H9 (cell line): Measurements from ENCODE around the gene CDYL2. TPM values are rescaled to one million over a fixed set of nuclear protein-coding genes. Genes with fewer than 3 reads are reported as not detected.

ENCODE experiments used
- DNase-seq: peaks from one replicate; pipeline ENCODE4 v3.0.0-alpha.2; 2017
- H2AFZ ChIP-seq: one replicate; pipeline ENCODE4 v1.6.1; 2013; ENCODE audit warnings: mild to moderate bottlenecking, low read length, control low read depth, moderate library complexity
- H2AK5ac ChIP-seq: 2 replicates; pipeline ENCODE4 v1.6.1; 2013; ENCODE audit warnings: low read length, control low read depth, mixed read lengths; ENCODE audit not compliant: insufficient read length
- H2BK120ac ChIP-seq: one replicate; pipeline ENCODE4 v1.6.1; 2013; ENCODE audit warnings: low read depth, mild to moderate bottlenecking, low read length, control low read depth, inconsistent platforms; ENCODE audit not compliant: poor library complexity, severe bottlenecking
- H2BK12ac ChIP-seq: 2 replicates; pipeline ENCODE4 v1.6.1; 2013; ENCODE audit warnings: low read length, control low read depth, mixed read lengths, low read depth; ENCODE audit not compliant: insufficient read length
- H2BK15ac ChIP-seq: 2 replicates; pipeline ENCODE4 v1.6.1; 2013; ENCODE audit warnings: low read depth, low read length, control low read depth
- H2BK20ac ChIP-seq: one replicate; pipeline ENCODE4 v1.6.1; 2013; ENCODE audit warnings: low read depth, mild to moderate bottlenecking, low read length, control low read depth, inconsistent platforms; ENCODE audit not compliant: poor library complexity, severe bottlenecking
- H2BK5ac ChIP-seq: 2 replicates; pipeline ENCODE4 v1.6.1; 2013; ENCODE audit warnings: low read length, control low read depth, mixed read lengths; ENCODE audit not compliant: insufficient read length
- H3K14ac ChIP-seq: 2 replicates; pipeline ENCODE4 v1.6.1; 2013; ENCODE audit warnings: low read length, control low read depth; ENCODE audit not compliant: insufficient read depth
- H3K18ac ChIP-seq: 2 replicates; pipeline ENCODE4 v1.6.1; 2013; ENCODE audit warnings: low read depth, mild to moderate bottlenecking, mixed read lengths, low read length, control low read depth; ENCODE audit not compliant: insufficient read length
- H3K23ac ChIP-seq: 2 replicates; pipeline ENCODE4 v1.6.1; 2013; ENCODE audit warnings: low read length, control low read depth, mixed read lengths, low read depth; ENCODE audit not compliant: insufficient read length
- H3K23me2 ChIP-seq: 2 replicates; pipeline ENCODE4 v1.6.1; 2013; ENCODE audit warnings: low read depth, mild to moderate bottlenecking, mixed read lengths, low read length, control low read depth; ENCODE audit not compliant: insufficient read length, poor library complexity, severe bottlenecking
- H3K27ac ChIP-seq: 2 replicates; pipeline ENCODE4 v1.5.1; 2013; ENCODE audit warnings: low read length, control low read depth, mixed read lengths, low read depth; ENCODE audit not compliant: insufficient read length
- H3K27me3 ChIP-seq: 2 replicates; pipeline ENCODE4 v1.6.1; 2013; ENCODE audit warnings: low read length, control low read depth, inconsistent platforms; ENCODE audit not compliant: insufficient read depth
- H3K4ac ChIP-seq: 2 replicates; pipeline ENCODE4 v1.6.1; 2013; ENCODE audit warnings: low read depth, mild to moderate bottlenecking, control low read depth, inconsistent platforms, low read length, moderate library complexity
- H3K4me1 ChIP-seq: 2 replicates; pipeline ENCODE4 v1.6.1; 2013; ENCODE audit warnings: low read length, control low read depth, inconsistent platforms; ENCODE audit not compliant: insufficient read depth
- H3K4me2 ChIP-seq: 2 replicates; pipeline ENCODE4 v1.6.1; 2013; ENCODE audit warnings: low read length, control low read depth, mixed read lengths; ENCODE audit not compliant: insufficient read length, insufficient read depth
- H3K56ac ChIP-seq: 2 replicates; pipeline ENCODE4 v1.6.1; 2013; ENCODE audit warnings: low read depth, mild to moderate bottlenecking, mixed read lengths, low read length, control low read depth; ENCODE audit not compliant: insufficient read length
- H3K79me1 ChIP-seq: 2 replicates; pipeline ENCODE4 v1.6.1; 2013; ENCODE audit warnings: low read depth, mild to moderate bottlenecking, moderate library complexity, low read length, control low read depth, inconsistent platforms; ENCODE audit not compliant: insufficient read depth, poor library complexity, severe bottlenecking
- H3K79me2 ChIP-seq: 2 replicates; pipeline ENCODE4 v1.6.1; 2013; ENCODE audit warnings: low read length, control low read depth, inconsistent platforms; ENCODE audit not compliant: insufficient read depth
- H3K9ac ChIP-seq: 2 replicates; pipeline ENCODE4 v1.6.1; 2013; ENCODE audit warnings: low read length, control low read depth, mixed read lengths; ENCODE audit not compliant: insufficient read length; ENCODE audit errors: extremely low read depth
- H3K9me3 ChIP-seq: one replicate; pipeline ENCODE4 v1.6.1; 2013; ENCODE audit warnings: low read depth, low read length, inconsistent platforms; ENCODE audit not compliant: control insufficient read depth
- H3T11ph ChIP-seq: one replicate; pipeline ENCODE4 v1.6.1; 2013; ENCODE audit warnings: mild to moderate bottlenecking, low read length, control low read depth, inconsistent platforms
- H4K20me1 ChIP-seq: one replicate; pipeline ENCODE4 v1.6.1; 2013; ENCODE audit not compliant: control insufficient read depth, insufficient read length, insufficient read depth
- H4K5ac ChIP-seq: 2 replicates; pipeline ENCODE4 v1.6.1; 2013; ENCODE audit warnings: low read depth, mild to moderate bottlenecking, mixed read lengths, low read length, control low read depth; ENCODE audit not compliant: insufficient read length
- H4K8ac ChIP-seq: replicated peaks from 2 replicates; pipeline ENCODE4 v1.6.1; 2013; ENCODE audit warnings: low read length, control low read depth, mixed read lengths, low read depth; ENCODE audit not compliant: insufficient read length
- H4K91ac ChIP-seq: 2 replicates; pipeline ENCODE4 v1.6.1; 2013; ENCODE audit warnings: low read depth, mild to moderate bottlenecking, moderate library complexity, mixed read lengths, low read length, control low read depth; ENCODE audit not compliant: insufficient read length
- H3K27ac Mint-ChIP-seq, 3 experiments: 2 replicates in 2 of 3; 3 replicates in 1 of 3; pipeline ENCODE4 v1.8.0; 2020 to 2021; ENCODE audit warnings: mixed read lengths in 3 of 3, mild to moderate bottlenecking in 1 of 3, moderate library complexity in 1 of 3
- H3K27me3 Mint-ChIP-seq: 2 replicates; pipeline ENCODE4 v1.8.0; 2021; ENCODE audit warnings: low read depth, mild to moderate bottlenecking, moderate library complexity, mixed read lengths
- H3K36me3 Mint-ChIP-seq, 3 experiments: 2 replicates in 2 of 3; 3 replicates in 1 of 3; pipeline ENCODE4 v1.8.0; 2020 to 2021; ENCODE audit warnings: low read depth in 3 of 3, mixed read lengths in 3 of 3; ENCODE audit not compliant: insufficient read depth in 1 of 3
- H3K4me1 Mint-ChIP-seq, 2 experiments: 2 replicates each; pipeline ENCODE4 v1.8.0; 2020; ENCODE audit warnings: mixed read lengths in 2 of 2
- H3K4me3 Mint-ChIP-seq, 2 experiments: 2 replicates in 1 of 2; 3 replicates in 1 of 2; pipeline ENCODE4 v1.8.0; 2020 to 2021; ENCODE audit warnings: mild to moderate bottlenecking in 2 of 2, mixed read lengths in 2 of 2, moderate library complexity in 1 of 2
- H3K9me3 Mint-ChIP-seq, 2 experiments: 2 replicates in 1 of 2; 3 replicates in 1 of 2; pipeline ENCODE4 v1.8.0; 2020; ENCODE audit warnings: mild to moderate bottlenecking in 2 of 2, mixed read lengths in 2 of 2, moderate library complexity in 1 of 2
- WGBS: extraction: QIAGEN DNeasy Blood & Tissue Kit; methylation state at CpG from one replicate; pipeline ENCODE4 v1.1.7; 2013; ENCODE audit warnings: missing lambda C conversion rate, low lambda C conversion rate, mixed read lengths; ENCODE audit not compliant: insufficient read length; ENCODE audit errors: extremely low coverage; 5-methylcytosine and 5-hydroxymethylcytosine counted together
- total RNA-seq: library from RNA; stranded (reverse); gene quantifications from 2 replicates; pipeline ENCODE4 v1.2.1, GENCODE V29; 2021
- TF ChIP-seq, protein P1 (sequence below): fragments of 200-600 bp; sonication (generic); conservative IDR thresholded peaks from 3 replicates; pipeline ENCODE4 v1.8.0; 2021; ENCODE audit warnings: antibody characterized with exemption, mild to moderate bottlenecking

CDYL2 gene
- total RNA-seq, 1 experiment from 2014 or later, result 4.2 TPM

DNA sequence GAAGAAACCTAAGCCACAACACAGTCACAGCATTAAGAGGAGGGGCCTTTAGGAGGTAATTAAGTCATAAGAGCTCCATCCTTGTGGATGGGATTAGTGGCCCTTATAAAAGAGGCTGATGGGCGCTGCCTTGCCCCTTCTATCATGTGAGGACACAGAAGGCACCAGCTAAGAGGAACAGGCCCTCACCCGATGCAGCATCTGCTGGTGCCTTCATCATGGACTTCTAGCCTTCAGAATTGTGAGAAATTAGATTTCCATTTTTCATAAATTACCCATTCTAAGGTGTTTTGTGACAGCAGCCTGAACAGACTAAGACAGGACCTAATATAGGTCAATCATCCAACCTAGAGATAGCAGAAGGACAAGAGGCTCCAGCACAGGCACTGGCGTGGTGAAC, 120.8 kb downstream of the CDYL2 start:
- Mint-ChIP-seq H3K27me3 (peaks cover 8% of the 10 kb centered on the region), H3K4me3 (no peak overlapping the region; a peak in 1 of 5 replicates), H3K27ac (no peak overlapping the region), H3K4me1 (no peaks in the 10 kb centered on the region), H3K36me3 (peaks cover 0 to 5% (median 3%) of the 10 kb centered on the region in 3 experiments; a peak in 5 of 7 replicates), H3K9me3 (peaks cover 4 to 6% of the 10 kb centered on the region in 2 experiments; a peak in 2 of 5 replicates)
- Histone ChIP-seq H3K79me1 (no peaks in the 10 kb centered on the region), H4K20me1 (no peaks in the 10 kb centered on the region), H3K23ac (no peak overlapping the region), H3K4ac (no peak overlapping the region), H2BK12ac (no peak overlapping the region), H3K56ac (no peak overlapping the region), H2AK5ac (no peak overlapping the region), H2BK15ac (no peak overlapping the region), H3T11ph (no peak overlapping the region), H3K27me3 (no peaks in the 10 kb centered on the region), H4K8ac (no peak overlapping the region), H3K18ac (no peak overlapping the region), H4K5ac (no peak overlapping the region), H3K9ac (no peak overlapping the region), H2BK120ac (no peak overlapping the region), H2BK20ac (no peak overlapping the region), H3K4me2 (no peak overlapping the region), H3K23me2 (no peaks in the 10 kb centered on the region), H3K27ac (no peak overlapping the region), H3K14ac (no peak overlapping the region), H3K9me3 (no peaks in the 10 kb centered on the region), H3K4me1 (no peaks in the 10 kb centered on the region), H4K91ac (no peak overlapping the region), H2AFZ (no peak overlapping the region), H3K79me2 (no peaks in the 10 kb centered on the region), H2BK5ac (no peak overlapping the region)
- WGBS, result no CpG with 5 or more reads among the region's 3 CpGs
- DNase-seq, result no peak
- TF ChIP-seq, protein P1, sequence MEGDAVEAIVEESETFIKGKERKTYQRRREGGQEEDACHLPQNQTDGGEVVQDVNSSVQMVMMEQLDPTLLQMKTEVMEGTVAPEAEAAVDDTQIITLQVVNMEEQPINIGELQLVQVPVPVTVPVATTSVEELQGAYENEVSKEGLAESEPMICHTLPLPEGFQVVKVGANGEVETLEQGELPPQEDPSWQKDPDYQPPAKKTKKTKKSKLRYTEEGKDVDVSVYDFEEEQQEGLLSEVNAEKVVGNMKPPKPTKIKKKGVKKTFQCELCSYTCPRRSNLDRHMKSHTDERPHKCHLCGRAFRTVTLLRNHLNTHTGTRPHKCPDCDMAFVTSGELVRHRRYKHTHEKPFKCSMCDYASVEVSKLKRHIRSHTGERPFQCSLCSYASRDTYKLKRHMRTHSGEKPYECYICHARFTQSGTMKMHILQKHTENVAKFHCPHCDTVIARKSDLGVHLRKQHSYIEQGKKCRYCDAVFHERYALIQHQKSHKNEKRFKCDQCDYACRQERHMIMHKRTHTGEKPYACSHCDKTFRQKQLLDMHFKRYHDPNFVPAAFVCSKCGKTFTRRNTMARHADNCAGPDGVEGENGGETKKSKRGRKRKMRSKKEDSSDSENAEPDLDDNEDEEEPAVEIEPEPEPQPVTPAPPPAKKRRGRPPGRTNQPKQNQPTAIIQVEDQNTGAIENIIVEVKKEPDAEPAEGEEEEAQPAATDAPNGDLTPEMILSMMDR, result no peak
